ENCODE results near the gene FAM163B. TPM values are rescaled to one million over a fixed set of nuclear protein-coding genes. Genes with fewer than 3 reads are reported as not detected.
A peak's percentile ranks its signal among the peaks of the same experiment; 100 is the strongest.
"Not testable (repeated sequence)": the region's sequence is repeated elsewhere in the genome, so short reads cannot be mapped to it uniquely, and the experiment has no call there.

Gene FAM163B
- total RNA-seq, 1 donor from 2014 or later: 0.81 TPM

GRCh38 chr9:133569891-133570690, 39.1 kb downstream of the FAM163B start:
- no peak for DNase-seq (ENCODE audit: low spot score)

DNA sequence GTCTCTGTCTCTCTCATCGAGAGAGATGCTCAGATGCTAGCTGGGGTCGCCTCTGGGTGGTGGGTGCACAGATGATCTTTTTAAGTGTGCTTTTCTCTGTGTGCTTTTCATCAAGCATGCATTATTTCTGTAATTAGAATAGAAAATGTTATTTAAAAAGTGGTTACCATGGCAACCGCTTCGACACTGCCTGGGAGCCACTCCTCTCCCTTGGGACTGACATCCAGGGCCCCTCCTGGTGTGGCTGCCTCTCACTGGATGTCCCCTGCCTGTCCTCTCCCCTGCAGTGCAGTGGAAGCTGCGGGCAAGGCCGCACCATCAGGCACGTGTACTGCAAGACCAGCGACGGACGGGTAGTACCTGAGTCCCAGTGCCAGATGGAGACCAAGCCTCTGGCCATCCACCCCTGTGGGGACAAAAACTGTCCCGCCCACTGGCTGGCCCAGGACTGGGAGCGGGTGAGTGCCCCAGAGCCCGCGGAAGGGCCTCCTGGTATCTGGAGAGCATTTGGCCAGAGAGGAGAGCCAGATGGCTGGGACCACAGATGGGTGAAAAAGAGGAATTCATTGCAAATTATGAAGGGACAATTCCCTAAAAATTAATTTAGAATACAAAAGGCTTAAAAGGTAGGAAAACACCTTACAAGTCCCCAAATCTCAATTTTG, 39.9 kb downstream of the FAM163B start:
- DNase-seq (ENCODE audit: low spot score): no peak

DNA sequence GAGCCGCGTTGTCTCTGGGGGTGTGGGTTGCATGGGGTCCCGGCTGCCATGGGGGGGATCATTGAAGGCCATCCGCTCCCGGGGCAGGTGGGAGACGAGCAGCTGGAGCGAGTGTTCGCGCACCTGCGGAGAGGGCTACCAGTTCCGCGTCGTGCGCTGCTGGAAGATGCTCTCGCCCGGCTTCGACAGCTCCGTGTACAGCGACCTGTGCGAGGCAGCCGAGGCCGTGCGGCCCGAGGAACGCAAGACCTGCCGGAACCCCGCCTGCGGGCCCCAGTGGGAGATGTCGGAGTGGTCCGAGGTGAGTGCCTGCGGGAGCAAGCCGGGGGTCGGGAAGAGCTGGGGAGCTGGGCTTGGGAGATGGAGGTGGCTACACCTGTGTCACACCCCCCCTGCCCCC, 41.0 kb downstream of the FAM163B start:
- DNase-seq (ENCODE audit: low spot score): no peak

GRCh38 chr9:133566817-133567216, 42.4 kb downstream of the FAM163B start:
- DNase-seq (ENCODE audit: low spot score): no peak

DNA sequence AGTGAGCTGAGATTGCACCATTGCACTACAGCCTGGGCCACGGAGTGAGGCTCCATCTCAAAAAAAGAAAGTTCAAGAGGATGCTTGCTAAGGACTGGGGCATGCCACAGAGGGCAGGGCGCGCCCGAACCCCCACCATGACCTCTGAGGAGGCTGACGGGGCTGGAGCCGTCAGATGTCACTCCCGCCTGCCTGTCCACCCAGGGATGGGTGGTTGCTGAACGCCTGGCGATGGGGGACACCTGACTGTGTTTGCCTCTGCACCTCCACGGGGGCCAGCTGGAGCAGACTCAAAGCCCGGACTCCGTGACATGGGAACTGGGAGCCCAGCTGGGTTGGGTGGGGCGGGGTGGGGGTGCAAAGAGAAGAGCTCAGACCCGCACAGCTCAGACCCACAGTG, 42.8 kb downstream of the FAM163B start:
- no peak for DNase-seq (ENCODE audit: low spot score)

GRCh38 chr9:133564451-133565116, 44.6 kb downstream of the FAM163B start:
- DNase-seq (ENCODE audit: low spot score): no peak

- not testable (repeated sequence) for DNase-seq (ENCODE audit: low spot score)
Measured at GRCh38 chr9:133563814-133564213, 45.4 kb downstream of the FAM163B start.

GRCh38 chr9:133563291-133563796, 45.8 kb downstream of the FAM163B start:
- peak; percentile 34 for DNase-seq (ENCODE audit: low spot score)

DNA sequence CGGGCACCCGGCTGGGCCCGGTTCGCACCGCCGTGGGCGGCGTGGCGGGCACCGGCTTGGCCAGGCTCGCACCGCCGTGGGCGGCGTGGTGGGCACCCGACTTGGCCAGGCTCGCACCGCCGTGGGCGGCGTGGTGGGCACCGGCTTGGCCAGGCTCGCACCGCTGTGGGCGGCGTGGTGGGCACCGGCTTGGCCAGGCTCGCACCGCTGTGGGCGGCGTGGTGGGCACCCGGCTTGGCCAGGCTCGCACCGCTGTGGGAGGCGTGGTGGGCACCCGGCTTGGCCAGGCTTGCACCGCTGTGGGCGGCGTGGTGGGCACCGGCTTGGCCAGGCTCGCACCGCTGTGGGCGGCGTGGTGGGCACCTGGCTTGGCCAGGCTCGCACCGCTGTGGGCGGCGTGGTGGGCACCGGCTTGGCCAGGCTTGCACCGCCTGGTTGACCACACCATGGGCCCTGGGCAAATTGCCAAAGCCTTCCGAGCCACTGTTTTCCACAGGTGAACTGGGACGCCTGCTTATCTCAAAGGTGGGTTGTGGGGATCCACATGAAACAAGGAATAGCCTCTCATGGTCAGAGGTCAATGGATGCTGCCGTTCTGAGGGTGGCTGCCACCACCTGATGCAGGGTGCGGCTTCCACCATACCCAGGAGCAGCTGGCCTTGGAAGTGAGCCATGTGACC, 46.4 kb downstream of the FAM163B start:
- no peak for DNase-seq (ENCODE audit: low spot score)

DNA sequence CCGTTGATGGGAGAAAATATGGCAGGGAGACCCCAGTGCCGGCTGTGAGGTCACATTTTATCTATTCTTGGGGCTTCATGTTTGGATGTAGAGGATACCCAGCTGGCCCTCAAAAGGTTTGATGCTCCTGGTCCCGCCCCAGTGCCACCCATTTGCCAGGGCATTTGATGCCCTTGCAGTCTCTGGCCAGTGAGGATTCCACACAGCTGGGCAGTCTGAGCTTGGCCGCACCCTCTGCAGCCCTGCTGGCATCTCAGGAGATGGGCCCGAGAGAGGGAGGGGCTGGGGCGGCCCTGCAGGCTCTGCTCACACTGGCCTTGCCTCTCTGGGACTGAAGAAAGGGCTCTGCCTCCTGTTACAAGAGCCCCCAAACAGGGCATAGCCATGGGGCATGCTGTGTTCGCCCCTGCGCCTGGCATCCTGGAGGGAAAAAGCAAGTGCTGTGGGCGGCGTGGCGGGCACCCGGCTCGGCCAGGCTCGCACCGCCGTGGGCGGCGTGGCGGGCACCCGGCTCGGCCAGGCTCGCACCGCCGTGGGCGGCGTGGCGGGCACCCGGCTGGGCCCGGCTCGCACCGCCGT, 47.1 kb downstream of the FAM163B start:
- DNase-seq (ENCODE audit: low spot score): no peak

- no peak for DNase-seq (ENCODE audit: low spot score)
Measured at GRCh38 chr9:133560944-133561343, 48.2 kb downstream of the FAM163B start.

DNA sequence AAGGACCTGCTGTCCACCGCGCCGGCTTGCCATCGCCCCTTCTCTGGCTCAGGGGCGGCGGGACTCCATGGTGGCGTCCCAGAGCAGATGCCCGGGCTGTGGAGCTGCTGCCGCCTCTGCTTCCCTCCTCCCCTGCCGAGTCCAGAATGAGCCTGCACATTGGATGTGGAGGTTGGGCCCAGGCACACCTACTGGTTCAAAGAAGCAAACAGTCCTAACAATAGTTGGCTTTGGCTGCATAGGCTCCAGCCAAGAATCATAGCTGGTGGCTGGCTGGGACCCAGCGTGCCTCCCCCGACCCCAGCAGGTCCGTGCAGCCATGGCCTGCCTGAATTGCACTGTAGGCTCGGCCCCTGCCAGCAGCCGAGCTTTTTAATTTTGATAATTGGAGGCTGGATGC, 48.9 kb downstream of the FAM163B start:
- peak; percentile 65 for DNase-seq (ENCODE audit: low spot score)

GRCh38 chr9:133558191-133559126, 50.7 kb downstream of the FAM163B start:
- DNase-seq (ENCODE audit: low spot score): peak; percentile 34

- no peak for DNase-seq (ENCODE audit: low spot score)
Measured at GRCh38 chr9:133557581-133557980, 51.6 kb downstream of the FAM163B start.

DNA sequence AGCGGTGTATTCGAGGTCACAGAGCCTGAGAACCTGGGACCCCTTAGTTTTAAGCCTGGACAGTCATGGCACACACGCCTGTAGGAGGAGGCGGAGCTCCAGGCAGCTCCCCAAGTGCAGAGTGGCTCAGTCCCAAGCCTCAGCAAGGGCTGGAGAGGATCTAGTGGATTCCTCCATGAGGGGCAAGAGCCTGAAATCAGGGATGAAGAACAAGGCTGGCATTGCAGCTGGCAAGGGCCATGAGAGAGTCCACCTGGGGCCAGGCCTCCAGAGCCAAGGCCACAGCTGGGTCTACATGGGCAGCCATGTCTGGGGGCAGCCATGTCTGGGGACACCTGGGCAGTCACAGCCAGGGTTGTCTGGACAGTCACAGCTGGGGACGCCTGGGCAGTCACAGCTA, 52.8 kb downstream of the FAM163B start:
- no peak for DNase-seq (ENCODE audit: low spot score)

DNA sequence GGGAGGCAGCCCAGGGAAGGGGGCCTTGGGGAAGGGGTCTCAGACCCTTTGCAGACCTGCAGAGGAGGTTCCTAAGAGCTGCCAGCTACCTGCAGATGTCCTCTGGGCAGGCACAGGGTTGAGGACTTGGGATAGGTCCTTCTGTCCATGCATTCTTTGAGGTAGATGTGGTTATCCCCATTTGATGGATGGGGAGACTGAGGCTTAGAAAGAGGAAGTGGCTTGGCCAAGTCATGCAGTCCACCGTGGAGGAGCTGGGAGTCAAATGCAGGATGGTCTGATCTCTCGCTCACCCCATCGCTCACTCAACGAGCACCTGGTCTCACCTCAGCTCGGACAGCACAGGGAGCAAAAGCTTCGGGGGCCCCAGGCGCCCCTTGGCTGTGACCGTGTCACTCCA, 54.5 kb downstream of the FAM163B start:
- no peak for DNase-seq (ENCODE audit: low spot score)

DNA sequence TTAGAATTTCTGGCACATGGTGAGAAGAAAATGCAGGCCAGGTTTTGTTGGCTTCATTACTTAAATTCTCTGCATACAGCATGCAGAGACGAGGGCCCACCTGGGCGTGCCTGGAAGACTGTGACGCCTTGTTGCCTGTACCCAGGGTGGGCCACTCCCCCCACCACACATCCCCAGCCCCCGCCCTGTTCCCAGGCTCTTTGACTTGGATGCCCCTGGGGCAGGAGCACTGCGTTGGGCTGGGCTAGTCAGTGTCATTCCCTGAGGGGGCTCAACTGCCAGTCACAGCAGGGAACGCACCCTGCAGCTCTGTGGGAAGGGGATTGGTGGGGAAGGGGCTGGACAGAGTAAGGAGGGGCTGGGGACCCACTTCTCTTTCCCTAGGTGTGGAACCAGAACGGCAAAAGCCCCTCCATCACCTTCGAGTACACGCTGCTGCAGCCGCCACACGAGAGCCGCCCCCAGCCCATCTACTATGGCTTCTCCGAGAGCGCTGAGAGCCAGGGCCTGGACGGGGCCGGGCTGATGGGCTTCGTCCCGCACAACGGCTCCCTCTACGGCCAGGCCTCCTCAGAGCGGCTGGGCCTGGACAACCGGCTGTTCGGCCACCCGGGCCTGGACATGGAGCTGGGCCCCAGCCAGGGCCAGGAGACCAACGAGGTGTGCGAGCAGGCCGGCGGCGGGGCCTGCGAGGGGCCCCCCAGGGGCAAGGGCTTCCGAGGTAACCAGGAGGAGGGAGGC, 55.0 kb downstream of the FAM163B start:
- DNase-seq (ENCODE audit: low spot score): no peak

DNA sequence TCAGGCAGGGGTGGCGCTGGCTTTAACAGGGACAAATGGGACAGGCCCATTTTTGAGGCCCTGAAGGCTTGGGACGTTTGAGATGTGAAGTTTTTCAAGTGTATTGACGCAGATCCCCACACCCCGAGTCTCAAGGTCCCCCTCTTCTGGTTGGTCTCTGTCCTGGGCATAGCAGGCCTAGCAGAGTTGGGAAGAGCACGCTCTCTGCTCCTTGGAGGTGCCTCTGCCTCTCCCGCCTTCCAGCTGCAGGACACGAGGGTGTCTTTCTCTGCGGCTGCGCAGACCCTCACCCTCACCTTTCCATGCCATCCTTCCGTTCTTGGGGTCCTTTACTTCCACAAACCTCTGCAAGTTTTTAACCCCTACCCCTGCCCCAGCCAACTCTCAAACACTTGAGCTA, 56.1 kb downstream of the FAM163B start:
- no peak for DNase-seq (ENCODE audit: low spot score)

- DNase-seq (ENCODE audit: low spot score): no peak
Measured at GRCh38 chr9:133552236-133552635, 57.0 kb downstream of the FAM163B start.

- no peak for DNase-seq (ENCODE audit: low spot score)
Measured at GRCh38 chr9:133551446-133551845, 57.7 kb downstream of the FAM163B start.
